NCI-H510A (cell line): ENCODE data around the gene PARP15.

Experiments used
- DNase-seq: peaks from one replicate; lab custom pipeline; 2025; lab: John Stamatoyannopoulos, UW

Gene PARP15

GRCh38 chr3:122572940-122573412 lies 4.5 kb upstream of the PARP15 start:
- no peak for DNase-seq

GRCh38 chr3:122576174-122576940 lies 1.1 kb upstream of the PARP15 start:
- no peak for DNase-seq

GRCh38 chr3:122578069-122578740 lies 755 bp downstream of the PARP15 start:
- no peak for DNase-seq

GRCh38 chr3:122580470-122580869 lies 3.0 kb downstream of the PARP15 start:
- DNase-seq: no peak

- no peak for DNase-seq
Observed at GRCh38 chr3:122581622-122582021, 4.2 kb downstream of the PARP15 start.

GRCh38 chr3:122582390-122582789 lies 4.9 kb downstream of the PARP15 start:
- DNase-seq: no peak

GRCh38 chr3:122586098-122586497 lies 8.6 kb downstream of the PARP15 start:
- DNase-seq: no peak

- no peak for DNase-seq
Observed at GRCh38 chr3:122586773-122587485, 9.5 kb downstream of the PARP15 start.

GRCh38 chr3:122587572-122587971 lies 10.1 kb downstream of the PARP15 start:
- no peak for DNase-seq

GRCh38 chr3:122589297-122589696 lies 11.8 kb downstream of the PARP15 start:
- DNase-seq: no peak

- no peak for DNase-seq
Observed at GRCh38 chr3:122590610-122591009, 13.2 kb downstream of the PARP15 start.

GRCh38 chr3:122594025-122594424 lies 16.6 kb downstream of the PARP15 start:
- DNase-seq: no peak

- DNase-seq: no peak
Observed at GRCh38 chr3:122598151-122598550, 20.7 kb downstream of the PARP15 start.

- no peak for DNase-seq
Observed at GRCh38 chr3:122598556-122598955, 21.1 kb downstream of the PARP15 start.

GRCh38 chr3:122602011-122602710 lies 24.7 kb downstream of the PARP15 start:
- no peak for DNase-seq

- DNase-seq: no peak
Observed at GRCh38 chr3:122603056-122603455, 25.6 kb downstream of the PARP15 start.

- DNase-seq: no peak
Observed at GRCh38 chr3:122606330-122606729, 28.9 kb downstream of the PARP15 start.

- DNase-seq: no peak
Observed at GRCh38 chr3:122608916-122609315, 31.5 kb downstream of the PARP15 start.

- DNase-seq: no peak
Observed at GRCh38 chr3:122609798-122610559, 32.5 kb downstream of the PARP15 start.

GRCh38 chr3:122612696-122613095 lies 35.2 kb downstream of the PARP15 start:
- no peak for DNase-seq

- DNase-seq: no peak
Observed at GRCh38 chr3:122615303-122615702, 37.9 kb downstream of the PARP15 start.
